GM19025 (cell line): ENCODE data around the gene QRICH2.
"Not testable (repeated sequence)": the region's sequence is repeated elsewhere in the genome, so short reads cannot be mapped to it uniquely, and the experiment has no call there.

ENCODE experiments used
- ATAC-seq: cut with Tn5 transposase; IDR thresholded peaks from one replicate; pipeline ENCODE4 v1.9.1; 2021; ENCODE audit warnings: mild to moderate bottlenecking, low read depth, moderate library complexity; ENCODE audit not compliant: unreplicated experiment

The QRICH2 gene

DNA sequence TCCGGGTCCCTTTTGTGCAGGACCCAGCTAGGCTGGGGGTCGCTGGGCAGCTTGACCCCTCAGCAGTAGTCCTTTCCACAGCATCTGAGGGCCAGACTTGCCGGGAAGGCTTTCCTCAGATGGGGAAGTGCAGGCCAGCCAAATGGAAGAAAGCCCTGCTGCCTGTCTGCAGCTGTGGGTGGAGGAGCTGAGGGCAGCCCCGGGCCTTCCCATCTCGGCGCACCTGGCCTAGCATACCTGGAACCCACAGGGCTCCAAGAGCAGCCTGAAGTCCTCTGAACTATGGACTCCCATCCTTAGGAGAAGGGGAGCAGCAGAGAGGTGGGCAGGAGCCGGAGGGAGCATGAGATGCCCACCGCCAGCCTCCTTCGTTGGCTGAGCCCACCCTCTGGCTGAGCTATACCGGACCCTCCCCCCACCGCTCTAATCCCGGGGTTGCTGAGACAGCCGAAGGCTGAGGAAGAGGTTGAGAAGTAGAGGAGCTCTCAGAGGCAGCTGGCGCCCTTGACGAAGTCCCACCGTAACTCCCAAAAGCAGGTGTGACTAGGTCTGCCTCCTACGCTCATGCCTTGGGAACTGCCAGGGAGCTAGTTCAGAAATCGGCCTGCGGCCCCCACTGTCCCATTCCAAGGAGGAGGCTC, 29.7 kb downstream of the QRICH2 start:
- no peak for ATAC-seq

- no peak for ATAC-seq
These were observed 30.5 kb downstream of the QRICH2 start for GRCh38 chr17:76277300-76278267.

DNA sequence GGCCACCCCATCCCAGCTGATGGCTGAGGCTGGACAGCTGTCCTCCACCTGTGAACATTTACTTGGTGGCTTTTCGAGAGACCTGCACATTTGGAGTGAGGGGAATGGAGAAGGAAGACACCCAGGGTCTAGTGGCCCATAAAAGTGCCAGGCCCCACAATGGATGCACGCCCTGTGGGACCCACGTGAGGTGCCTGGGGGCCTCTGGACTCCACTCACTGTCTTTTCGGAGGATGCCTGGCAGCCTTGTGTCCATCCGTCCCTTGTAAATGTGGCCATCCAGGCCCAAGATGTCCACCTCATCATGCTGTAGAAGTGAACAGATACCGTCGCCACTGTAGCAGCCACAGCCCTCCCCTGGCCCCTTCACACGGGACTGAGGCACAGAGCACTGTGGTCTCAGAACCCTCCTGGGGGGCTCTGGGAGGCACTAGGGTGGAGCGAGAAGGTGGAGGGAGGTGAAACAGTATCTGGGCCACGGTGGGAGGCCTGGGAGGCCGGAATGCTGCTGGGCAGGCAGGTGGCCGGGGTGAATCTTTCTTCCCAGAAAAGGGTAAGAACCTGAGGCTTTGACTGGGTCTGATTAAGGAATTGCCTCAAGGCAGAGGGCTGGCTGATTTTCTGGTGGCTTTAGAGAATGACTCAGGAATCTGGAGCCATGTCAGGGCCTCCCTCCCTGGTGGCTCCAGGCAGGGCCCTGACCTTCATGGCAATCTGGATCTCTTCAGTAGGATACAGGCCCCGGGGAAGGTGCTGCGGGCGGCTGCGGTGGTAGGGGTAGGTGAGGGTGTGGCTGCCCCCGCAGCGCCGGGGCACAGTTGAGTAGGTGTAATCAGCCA, 31.4 kb downstream of the QRICH2 start:
- ATAC-seq = no peak

DNA sequence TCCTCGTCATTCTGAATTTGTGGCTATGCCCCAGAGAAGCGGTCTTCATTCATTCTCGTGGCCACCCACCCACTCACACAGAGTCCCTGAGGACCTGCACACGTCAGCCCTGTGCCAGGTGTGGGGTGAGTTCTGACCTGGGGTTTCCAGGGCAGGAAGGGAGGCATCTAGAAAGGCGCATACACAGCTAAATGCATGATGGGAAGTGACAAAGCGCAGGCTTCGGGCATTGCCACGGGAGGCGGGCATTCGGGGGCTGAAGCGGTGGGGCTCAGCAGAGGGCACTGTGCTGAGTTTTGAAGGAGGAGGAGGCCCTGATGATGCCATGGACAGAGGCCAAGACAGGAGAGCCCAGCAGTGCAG, 32.0 kb downstream of the QRICH2 start:
- no peak for ATAC-seq

- no peak for ATAC-seq
These were observed 32.6 kb downstream of the QRICH2 start for GRCh38 chr17:76275382-76276068.

DNA sequence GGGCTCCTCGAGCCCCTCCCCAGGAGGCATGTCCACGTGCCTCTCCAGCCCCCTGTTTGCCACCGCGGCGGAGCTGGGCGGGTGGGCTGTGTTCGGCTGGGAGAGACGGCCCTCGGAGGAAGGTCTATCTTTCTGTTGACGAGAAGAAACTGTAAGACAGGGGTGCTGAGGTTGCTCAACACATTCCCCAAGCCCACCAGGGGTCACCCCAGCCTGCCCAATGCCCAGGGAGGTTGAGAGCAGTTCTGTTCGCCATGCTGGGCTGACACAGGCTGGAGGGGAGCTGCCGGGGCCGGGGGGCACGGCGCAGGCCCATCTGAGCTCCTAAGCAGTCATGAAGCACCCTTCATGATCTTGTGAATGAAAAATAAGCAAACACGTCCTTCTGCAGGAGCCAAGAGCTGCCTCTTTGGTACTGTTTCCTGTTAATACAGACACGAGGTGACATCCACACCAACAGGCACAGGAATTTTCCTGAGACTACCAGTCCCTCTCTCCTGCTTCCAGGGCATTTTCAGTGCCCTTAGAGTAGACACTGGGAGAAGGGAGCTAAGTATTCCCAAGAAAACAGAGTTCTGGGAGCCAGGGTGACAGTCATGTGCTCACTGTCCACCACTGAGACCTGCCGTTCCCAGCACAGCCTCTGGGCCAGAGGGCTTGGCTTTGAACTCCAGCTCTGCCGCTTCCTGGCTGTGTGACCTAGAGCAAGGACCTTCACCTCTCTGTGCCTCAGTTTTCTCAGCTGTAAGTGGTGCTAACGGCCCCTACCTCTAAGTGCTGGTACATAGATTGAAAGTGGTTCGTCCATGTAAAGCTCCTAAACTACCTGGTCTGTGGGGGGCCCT, 33.7 kb downstream of the QRICH2 start:
- ATAC-seq = no peak

GRCh38 chr17:76273445-76274111, 34.5 kb downstream of the QRICH2 start:
- ATAC-seq = no peak

GRCh38 chr17:76272541-76273444, 35.3 kb downstream of the QRICH2 start:
- peak; percentile 17 for ATAC-seq

DNA sequence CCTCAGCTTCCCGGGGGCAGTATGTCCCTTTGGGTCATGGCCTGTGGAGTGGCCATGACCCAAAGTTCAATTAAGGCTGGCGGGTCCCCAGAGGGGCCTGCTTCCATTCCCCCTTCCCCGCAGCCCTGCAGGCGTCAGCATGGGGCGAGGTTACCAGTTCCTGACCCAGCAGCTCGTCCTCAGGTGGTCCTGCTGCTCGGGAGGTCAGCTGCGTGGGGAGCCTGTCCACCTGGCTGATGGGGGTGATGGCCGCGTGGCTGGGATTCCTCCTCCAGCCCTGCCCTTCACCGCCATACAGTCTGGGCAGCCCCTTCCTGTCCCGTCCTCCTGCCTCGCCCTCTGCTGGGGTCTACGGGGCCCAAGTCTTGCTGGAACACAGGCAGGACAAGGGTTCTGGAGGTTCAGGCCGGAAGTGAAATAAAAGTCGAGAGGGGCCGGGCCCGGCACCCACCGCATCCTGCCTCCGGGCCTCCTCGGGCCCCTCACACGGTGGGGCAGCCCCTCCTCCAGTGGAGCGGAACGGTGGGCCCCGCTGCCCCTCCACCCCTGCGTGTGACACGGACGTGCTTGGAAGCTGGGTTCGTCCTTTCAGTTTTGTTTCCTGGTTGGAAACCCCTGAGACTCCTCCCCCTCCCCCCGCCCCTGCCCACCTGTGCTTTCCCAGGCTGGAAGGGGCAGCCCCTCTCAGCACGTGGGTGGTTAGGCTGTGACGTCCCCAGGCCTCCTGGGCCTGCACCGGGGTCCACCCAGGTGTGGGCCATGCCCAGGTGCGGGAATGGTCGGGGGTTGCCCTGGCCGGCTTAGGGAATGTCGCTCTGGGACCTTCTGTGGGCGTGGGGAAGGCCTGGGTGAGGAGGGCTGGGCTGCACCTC, 36.2 kb downstream of the QRICH2 start:
- ATAC-seq = peak; percentile 46

- ATAC-seq = no peak
These were observed 37.1 kb downstream of the QRICH2 start for GRCh38 chr17:76270770-76271668.

DNA sequence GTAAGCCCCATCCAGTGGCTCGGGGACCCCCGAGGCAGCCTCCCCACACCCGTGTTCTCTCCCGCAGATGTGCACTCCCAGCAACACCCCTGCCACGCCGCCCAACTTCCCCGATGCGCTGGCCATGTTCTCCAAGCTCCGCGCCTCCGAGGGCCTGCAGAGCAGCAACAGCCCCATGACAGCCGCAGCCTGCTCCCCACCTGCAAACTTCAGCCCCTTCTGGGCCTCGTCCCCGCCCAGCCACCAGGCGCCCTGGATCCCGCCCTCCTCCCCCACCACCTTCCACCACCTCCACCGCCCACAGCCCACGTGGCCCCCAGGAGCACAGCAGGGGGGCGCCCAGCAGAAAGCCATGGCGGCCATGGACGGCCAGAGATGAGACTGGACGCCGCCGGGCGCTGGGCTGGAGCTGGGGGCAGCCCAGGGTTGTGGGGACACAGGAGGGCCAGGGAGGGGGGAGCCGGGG, 37.9 kb downstream of the QRICH2 start:
- ATAC-seq = no peak

DNA sequence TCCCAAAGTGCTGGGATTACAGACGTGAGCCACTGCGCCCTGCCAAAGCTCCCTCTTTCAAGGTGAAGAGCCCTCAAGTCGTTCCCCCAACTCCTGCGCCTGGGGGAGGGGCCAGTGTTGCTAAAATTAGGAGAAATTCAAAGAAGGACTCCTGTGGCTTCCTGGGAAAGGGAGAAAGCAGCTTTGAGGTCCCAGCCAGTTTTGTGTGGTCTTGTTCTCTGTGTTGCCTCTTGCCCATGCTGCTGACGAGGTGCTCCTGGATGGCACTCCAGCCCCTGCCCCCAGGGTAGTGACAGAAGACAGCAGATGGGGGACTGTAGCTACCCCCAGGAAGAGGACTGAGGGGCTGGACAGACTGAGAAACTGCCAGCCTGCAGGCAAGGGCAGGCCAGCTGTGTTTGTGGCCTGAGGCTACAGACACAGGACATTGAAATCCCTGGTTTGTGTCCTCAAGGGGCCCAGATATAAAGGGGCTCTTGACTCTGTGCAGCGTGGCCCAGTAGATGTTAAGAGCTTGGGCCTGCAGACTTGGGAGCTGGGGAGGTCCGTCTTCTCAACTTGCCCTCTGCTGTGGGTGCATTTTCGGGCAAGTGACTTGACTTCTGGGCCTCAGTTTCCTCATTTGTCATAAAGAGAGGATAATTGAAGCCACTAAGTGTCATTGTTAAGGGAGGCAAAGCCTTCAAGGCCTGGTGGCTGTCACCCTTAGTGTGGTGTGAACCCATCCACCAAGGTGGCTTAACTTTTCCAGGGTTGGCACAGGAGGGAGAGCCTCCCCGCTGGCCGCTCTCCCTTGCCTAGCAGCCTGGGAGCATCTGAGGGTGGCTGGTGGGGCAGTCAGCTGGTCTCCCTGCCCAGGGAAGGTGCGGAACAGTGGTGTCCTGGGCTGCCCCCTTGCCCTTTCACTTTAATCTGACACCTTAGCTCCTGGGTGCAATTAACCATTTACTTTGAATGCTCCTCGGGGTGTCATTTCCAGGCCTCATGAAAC, 38.8 kb downstream of the QRICH2 start:
- no peak for ATAC-seq

DNA sequence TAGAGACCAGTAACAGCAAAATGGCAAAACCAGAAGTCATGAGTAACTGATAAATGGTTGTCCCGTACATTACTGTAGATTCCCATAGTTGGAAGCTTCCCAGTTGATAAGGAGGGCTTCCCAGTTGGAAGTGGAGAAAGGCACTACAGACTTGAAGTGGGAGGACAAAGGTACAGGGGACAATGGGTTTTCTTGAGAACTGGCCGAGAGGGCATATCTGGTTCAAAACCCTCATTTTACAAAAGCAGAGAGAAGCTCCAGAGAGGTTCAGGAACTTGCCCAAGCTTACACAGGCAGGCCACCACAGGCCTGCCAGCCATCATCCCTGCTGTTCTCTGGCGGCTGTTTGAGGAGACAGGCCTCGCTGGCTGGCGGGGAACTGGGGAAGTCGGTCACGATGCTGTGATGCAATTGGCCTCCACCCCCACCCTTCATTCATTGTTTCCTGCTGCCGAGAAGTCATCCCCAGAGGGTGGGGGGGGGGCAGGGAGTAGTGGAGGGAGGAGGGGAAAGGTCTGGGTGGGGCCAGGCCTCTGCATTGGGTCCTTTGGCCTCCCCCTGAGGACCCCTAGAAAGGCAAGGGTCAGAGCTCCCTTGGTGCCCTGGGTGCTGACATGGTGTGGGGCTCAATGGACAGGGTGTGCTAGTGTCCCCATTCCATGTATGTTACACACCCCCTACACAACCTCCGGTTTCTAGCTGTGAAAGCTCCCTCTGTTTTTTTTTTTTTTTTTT, 39.9 kb downstream of the QRICH2 start:
- no peak for ATAC-seq

DNA sequence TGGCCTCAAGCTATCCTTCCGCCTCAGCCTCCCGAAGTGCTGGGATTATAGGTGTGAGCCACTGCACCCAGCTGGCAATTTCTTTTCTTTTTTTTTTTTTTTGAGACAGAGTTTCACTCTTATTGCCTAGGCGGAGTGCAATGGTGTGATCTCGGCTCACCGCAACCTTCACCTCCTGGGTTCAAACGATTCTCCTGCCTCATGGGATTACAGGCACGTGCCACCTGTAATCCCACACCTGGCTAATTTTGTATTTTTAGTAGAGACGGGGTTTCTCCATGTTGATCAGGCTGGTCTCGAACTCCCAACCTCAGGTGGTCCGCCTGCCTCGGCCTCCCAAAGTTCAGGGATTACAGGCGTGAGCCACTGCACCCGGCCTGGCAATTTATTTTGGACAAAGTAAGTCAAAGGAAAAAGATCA, 40.5 kb downstream of the QRICH2 start:
- not testable (repeated sequence) for ATAC-seq
